CMK (cell line): ENCODE measurements around the gene STXBP6.
"Not testable (repeated sequence)": the region's sequence is repeated elsewhere in the genome, so short reads cannot be mapped to it uniquely, and the experiment has no call there.

Source experiments
- DNase-seq: peaks from one replicate; pipeline ENCODE4 v3.0.0-alpha.2; 2010; ENCODE audit warnings: low read depth

The STXBP6 gene

DNA sequence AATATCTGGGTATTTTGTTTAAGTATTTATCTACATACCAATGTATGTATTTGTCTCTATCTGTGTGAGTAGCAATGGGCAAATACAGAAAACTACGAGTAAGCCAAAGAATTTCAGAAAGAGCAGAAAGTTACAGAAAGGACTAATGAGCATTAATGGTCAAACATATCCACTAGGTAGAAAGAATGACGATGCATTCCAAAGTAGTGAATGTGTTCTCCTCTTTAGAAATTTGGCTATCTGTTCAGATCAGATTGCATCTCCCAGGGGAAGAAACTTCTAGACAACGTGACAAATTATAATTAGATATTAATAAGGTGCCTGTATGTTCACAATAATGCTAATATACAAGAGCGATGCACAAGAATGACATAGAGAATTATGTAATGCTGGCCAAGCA lies 221.5 kb downstream of the STXBP6 start:
- no peak for DNase-seq

DNA sequence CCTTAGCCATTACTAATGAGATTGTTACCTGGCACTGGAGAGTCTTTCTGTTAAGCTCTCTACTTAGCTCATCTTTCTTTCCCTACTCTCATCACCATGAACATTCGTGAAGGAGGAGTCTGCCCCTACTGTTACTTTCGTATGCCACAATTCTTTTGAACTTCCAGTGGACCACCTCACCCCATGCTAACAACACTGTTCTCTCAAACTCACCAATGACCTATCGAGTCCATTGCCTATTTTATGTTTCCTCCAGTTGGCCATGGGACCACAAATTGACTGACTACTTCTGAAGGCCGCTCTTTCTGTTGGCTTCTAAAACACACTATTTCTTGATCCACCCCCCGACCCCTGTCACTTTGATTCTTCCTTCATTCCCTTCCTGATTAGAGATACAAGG lies 223.6 kb downstream of the STXBP6 start:
- DNase-seq, result no peak

DNA sequence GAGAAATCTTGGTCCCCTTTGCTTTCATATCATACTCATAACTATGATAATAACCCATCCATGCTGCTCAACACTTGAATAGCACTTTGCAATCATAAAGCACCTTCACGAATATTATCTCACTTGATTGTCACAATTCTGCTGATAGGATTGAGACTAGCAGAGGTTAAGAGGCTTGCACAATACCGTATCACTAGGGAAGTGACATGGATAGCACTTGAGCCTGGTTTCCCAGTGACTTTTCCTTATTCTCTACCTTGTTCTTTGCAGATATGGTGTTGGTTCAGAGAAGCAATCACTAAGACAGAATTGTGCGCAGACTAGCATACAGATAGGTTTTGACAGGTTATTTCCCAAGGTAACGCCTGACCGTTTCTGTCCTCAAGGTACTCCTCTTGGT lies 229.3 kb downstream of the STXBP6 start:
- DNase-seq, result no peak

DNA sequence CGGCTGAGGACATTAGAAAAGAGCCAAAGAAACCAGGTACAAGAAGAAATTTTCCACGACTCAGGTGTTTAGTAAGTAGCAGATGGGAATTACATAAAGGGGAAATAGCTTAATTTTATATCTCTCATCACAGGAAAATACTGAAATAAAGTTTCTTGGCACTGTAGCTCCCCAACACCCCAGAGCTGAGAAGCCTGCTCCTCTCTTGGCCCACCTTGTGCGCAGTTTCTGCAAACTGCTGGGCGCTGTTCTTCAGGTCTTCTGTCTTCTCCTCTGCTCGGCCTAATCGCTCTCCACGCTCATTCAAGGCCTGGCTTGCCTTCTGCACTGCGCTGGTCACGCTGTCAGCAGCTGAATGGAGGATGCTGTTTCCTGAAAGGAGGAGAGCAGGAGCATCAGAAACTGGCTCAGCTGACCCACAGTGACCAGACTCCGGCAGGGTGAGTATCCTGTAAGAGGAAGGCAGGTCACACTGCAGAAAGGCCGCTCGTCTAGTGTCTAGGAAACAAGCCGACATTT lies 231.1 kb downstream of the STXBP6 start:
- DNase-seq, result no peak

DNA sequence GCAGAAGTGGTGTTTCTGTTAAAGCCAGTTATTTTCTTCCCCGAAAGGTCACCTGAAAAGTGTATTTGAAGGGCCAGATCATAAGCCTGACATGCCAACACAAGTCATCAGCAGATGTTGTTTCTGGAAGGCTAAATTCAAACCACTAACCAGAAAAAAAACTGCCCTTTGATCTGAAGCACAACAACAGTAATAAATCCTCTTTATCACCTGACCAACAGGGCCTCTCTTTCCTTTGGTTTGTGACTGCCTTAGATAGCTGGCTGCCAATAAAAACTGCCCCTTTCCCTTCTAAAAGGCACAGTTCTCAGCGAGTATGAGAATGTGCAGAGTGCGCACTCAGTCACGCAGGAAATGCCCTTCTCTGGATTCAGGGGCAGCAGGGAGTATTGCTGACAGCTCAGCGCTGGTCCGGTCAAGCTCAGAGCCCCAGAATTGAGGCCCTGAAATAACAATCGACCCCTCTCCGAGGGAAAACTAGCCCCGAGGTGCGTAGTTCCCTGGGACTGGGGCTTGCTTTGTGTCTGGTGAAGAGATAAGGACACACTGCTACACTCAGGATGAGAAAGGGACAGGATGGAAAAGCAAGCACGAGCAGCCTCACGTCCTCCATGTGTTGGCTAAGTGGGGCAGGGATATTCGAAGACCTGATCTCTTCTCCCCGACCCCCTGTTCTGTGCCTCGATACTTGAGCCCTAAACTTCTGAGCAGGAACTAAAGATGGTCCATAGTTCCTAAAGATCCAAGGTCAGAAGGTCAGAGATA lies 231.7 kb downstream of the STXBP6 start:
- DNase-seq, result no peak

DNA sequence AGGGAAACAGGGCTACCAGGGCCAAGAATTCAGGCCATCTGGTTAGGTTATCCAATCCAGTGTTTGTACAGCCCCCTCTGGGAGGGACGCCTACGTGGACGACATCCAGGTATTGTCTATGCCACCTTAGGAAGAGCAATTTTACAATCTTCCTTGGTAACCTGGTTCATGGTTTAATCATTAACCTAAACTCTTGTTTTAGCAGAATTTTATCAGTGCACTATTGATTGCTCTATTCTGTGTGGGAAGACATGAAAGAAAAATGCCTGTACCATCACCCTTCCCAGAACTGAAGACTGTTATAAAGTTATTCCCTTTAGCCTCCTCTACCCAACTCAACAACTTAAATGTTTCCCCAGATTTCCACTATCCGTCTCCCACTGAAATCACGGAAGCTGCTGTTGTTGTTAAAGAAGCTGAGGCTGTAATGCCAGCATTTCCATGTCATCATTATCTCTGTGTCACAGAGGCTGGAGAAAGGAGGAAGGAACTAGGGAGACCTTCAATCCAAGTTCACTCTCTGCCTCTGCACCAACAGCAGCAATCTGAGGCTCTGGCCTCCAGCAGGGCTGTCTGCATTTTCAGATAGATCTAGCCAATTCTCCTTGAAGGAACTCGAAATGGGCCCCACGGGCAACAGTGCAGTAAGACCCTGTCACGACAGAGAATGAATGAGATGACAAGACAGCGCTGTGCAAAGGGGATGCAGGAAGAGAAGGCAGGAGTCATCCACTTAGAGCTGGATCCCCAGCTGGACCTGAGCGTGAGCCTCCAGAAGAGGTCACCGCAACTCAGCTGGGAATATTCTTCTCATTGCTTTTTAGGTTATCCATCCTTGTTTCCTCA lies 232.5 kb downstream of the STXBP6 start:
- DNase-seq, result no peak

DNA sequence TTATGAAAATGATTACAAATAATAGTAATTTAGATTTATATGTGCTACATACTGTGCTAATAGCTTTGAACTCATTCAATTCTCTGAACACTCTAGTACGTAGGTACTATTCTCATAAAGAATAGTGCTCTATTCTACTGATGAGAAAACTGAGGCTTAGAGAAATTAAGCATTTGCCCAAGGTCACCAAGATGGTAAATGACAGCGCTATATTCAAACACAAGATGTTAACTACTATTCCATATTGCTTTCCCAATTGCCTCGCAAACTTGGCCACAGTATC lies 233.1 kb downstream of the STXBP6 start:
- DNase-seq, result no peak

DNA sequence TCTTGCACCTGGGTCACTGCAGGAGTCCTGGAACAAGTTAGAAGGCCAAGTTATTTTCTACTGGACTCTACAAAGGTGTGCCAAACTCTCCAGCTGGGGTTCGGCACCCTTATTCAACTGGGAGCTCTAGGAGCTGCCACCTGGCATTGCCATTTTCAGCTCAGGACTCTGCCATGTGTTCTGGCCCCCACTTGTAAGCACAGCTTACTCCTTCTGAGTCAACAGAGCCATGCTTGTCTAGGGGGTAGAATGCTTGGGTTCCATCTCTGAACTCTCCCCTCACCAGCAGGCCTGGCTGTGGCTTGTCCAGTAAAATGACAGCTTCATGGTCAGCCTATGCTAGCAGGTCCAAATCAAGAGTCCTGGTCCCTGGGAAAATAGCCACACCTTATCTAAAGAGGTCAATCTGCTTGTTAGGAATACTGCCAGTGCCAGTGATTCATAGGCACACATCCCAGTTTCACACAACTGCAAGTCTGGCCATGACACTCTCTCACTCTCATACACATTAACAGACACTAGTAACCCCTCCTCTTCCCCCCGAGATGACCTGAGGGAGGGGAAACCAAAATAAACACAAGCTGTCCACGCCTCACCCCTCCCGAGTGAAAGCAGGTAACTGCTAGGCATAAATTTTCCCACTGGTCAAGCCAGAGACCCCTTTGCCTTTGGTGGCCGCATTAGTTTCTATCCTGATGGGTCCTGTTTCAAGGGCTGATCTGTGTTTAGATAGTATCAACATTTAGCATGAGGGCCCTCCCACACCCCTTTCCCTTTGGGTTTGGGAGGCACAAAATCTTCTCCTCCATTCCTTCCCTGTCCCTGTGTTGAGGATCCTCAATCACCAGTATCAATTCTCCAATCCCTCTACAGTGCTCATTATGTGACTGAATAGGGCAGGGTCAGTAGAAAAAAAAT lies 233.7 kb downstream of the STXBP6 start:
- DNase-seq, result no peak

DNA sequence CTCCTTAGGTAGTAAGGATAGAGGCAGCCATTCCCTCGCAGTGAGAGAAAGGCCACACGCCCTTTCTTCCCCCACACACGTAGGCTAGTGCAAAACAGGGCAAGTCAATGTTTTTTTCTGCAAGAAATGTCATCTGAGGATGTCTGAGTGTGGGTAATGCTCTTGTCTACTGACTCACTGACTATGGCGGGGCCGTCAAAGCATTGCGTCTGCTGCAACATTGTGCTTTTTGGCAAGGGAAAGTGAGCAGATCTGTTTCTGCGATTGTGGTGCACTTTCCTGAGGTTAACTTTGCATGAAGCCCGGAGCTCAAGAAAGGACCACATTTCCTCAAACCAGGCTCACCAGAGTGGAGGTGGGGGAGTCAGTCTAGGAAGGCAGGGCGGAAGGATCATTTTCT lies 234.4 kb downstream of the STXBP6 start:
- DNase-seq, result no peak

DNA sequence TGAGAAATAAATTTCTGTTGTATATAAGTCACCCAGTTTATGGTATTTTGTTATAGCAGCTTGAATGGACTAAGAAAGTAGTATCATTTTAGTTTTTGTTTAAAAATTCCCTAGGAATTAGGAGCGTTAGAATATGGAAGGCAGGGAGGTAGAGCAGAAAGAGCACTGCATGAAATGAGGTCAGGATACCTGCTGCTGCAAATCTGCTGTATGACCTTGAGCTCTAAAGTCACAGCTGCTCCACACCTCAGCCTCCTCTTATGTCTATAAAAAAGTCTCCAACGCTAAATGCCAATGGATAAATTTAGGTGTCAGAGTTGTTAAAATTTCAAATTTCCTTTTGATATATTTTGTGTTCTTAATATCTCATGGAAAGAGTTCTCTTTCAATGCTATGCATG lies 235.0 kb downstream of the STXBP6 start:
- DNase-seq, result no peak

DNA sequence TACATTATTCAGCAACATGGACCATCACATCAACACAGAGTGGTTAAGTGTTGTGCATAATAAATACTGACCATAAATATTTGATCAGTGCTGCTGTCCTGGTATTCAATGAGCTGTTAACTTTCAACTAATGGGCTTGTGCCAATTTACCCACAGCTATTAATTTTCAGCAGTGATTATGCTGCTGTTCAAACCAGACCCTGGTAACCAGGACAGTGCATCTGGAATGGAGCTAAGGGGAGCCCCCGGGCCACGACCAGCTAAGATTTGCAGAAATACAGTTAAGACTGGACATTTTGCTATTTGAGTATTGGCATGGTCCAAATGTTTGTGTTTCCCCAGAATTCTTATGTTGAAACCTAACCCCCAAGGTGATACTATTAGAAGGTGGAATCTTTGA lies 235.6 kb downstream of the STXBP6 start:
- no peak for DNase-seq

DNA sequence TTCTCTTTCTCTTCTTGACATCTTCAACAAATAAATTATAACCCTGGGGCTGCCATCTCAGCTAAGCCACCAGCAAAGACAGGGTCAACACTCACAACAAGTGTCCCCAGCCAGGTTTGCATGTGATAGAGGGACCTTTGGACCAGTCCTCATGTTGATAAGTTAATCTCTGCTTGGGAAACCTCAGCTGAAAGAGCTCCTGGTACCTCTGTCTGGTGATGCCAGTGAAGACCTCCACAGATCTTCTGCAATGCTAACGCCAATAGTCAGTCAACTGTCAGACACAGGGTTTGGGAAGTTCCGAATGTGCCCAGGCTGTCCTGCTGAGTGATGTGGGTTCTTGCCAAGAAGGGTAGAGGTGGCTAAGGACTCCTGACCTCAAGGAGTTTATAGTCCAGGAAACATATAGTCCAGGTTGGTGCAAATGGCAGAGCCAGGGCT lies 236.1 kb downstream of the STXBP6 start:
- no peak for DNase-seq

DNA sequence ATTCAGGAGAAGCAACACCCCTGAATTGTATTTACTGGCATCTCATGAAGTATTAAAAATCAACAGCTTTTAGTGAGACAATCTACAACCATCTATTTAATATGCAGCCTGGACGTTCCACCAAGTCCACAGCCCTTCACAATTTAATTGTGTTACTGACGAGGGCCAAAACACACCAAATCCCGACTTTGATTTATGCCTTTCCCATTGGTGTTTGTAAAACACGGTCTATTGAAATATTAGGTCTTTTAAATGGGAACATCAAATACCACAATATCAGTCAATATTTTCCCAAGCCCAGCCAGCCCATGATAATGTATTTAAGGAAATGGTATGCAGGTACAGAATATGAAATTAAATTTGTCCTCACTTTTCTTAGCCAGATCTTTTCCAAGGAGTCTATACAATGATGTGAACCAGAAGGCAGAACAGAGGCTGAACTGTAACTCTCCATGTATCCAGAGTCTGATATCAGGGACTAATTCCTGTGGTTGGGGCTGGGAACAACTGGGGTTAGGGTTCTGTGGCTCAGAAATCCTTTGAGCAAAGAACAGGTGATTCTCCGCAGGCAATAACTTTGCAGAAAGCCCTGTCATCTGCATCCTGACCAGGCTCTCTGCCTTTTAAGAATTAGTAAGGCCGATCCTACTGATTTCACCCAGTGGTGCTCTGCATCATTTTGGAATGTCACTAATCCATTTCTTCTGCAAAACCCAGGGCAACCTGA lies 236.7 kb downstream of the STXBP6 start:
- no peak for DNase-seq

DNA sequence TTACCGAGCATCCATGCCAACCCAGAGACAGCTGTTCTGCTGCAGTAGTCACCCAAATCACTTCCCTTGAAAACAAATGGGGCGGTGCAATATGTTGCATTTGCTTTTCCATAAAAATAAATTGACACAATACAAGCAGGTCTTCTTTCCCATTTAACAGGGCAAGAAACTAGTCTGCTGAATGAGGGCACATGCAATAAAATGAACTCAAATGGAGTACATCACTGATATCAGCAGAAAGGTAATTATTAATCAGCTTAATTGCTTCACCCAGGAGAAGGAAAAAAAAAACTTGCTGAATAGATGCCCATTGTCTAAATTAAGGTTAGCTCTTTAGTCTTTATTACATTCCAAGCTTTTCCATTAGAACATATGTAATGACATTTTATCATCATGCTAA lies 240.8 kb downstream of the STXBP6 start:
- DNase-seq, result no peak

DNA sequence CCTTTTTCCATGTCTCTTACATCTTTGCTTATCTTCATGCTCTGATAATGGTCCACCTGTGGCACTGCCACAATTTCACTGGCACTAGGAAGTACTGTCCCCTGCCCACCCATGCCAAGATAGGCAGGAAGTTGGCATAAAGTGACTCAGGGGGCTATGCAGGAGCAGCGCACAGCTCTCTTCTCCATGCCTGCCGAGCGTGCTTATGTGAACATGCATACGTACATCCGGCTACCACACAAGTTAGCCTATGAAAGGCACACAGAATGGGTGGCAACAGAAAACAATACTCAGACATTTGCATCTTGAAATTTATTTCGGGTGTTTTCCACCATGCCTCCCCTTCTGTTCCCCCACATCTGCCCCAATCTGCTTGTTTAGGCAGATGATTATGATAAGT lies 241.5 kb downstream of the STXBP6 start:
- no peak for DNase-seq

DNA sequence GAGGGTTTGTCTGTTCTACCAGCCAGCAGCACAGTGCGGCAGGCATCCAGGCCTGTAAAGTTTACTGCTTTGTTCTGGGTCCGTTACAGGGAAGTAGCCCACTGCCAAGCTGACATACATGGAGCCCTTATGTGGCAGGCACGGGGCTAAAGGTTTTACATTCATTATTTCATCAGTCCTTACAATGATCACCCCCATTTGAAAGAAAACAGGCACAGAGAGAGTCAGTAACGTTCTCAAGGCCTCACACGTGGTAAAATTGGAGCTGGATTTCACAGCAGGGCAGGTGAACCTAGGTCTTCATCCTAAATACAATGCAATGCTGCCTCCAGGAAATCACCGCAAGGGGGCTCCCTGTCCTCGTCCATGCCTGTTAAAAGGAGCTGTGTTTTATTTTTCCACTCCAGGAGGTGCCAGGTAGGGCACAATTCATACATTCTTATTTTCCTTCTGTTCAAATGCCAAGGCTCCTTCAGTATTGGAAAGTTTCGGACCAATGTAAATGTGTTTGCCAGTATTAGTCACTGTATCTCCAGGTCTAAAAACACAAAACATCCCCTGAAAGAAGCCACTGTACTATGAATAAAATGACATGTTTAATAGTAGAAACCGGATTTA lies 243.8 kb downstream of the STXBP6 start:
- no peak for DNase-seq

DNA sequence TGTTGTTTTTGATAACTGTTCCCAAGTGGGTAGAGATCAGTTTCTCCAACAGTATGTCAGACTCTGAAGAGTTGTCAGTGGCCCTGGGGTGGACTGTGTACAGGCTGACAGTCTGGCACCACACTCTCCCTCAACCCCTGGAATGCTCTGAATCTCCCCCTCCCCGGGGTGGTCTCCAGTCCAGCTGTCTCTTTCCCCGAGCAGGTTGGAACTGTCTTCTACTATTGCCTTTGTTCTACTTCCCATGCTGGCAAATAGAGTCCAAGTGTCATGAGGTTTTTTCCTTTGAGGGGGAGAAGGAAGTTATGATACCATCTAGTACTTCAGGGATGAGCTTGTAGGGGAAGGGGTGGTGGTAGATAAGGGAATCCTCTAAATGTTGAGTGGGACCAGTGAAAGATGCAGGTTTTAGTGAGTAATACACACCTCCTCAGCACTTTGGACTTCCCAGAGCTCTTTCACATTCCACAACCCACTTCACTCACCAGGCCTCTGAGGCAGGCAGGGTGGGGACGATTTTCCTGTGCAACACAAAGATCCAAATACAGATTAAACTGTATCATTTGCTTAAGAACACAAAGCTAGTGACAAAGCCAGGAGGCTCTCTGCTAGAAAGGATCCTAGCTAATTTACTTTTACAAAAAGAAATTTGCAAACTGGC lies 245.3 kb downstream of the STXBP6 start:
- no peak for DNase-seq

DNA sequence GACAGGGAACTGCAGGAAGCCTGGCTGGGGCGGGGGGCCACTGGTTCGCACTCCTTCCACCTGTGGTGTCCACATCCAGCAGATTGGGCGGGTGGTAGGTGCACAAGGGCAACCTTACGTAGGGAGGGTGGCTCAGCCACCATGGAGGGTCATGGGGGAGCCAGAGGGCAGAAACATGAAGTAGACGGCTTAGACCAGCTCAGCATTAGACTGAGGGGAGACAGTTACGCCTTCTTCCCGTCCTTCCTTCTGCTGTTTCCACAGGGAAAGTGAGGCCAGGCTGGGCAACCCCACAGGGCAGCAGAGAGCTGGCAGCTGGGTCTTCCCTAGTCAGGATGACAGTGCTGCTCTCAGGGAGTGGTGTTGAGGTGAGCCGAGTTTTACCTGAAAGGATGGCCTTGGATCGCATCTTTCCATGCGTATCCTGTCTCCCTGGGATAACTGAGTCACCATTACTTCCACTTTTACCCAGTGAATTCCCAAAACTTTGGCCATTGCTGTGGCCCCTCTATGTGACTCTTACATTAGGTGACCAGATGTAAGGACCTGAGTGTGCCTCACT lies 245.9 kb downstream of the STXBP6 start:
- no peak for DNase-seq

DNA sequence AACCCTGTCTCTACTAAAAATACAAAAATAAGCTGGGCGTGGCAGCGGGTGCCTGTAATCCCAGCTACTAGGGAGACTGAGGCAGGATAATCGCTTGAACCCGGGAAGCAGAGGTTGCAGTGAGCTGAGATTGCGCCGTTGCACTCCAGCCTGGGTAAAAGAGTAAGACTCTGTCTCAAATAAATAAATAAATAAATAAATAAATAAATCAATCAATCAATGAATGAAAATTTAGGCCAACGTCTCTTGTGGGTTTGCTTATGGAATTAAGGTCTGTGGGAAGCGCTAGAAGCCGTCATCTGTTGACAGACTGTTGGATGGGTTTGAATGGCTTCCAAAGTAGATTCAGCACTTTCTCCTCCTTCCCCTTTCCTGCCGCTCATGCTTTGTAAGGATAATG lies 246.5 kb downstream of the STXBP6 start:
- not testable (repeated sequence) for DNase-seq

DNA sequence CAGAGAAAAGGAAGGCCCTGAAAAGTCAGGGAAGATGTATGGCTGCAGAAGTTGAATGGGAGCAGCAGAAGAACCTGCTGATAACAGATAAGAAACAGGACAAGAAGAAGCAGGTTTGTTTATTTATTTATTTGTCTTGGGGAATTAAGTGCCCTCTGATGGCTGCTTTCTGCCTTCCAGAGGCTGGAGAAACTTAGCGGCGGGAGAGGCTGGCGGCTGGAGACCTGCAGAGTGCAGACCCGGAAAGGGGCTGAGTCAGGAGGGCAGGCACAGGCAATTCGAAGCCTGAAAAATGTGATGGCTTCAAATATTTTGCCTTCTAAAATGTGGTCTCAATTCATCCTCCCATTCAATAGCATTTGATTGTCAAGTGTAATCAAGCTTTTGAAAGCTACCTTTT lies 247.7 kb downstream of the STXBP6 start:
- no peak for DNase-seq
